B cell (primary cell): ENCODE data around the gene CNGA2. TPM values are rescaled to one million over a fixed set of nuclear protein-coding genes. Genes with fewer than 3 reads are reported as not detected.

ENCODE experiments used
- ATAC-seq: fragments of 200-7000 bp; cut with Tn5 transposase; one replicate; pipeline ENCODE4 v1.10.0; 2021; ENCODE audit warnings: low read depth, mild to moderate bottlenecking, moderate number of reproducible peaks, moderate library complexity
- CTCF ChIA-PET: fragments of 350-600 bp; sonication (Branson Sonifier 250); formaldehyde crosslinking; loops from one replicate; lab custom pipeline; 2021; ENCODE audit warnings: antibody characterized with exemption, inconsistent platforms; lab: Charles Lee
- POLR2A ChIA-PET: fragments of 350-600 bp; sonication (Branson Sonifier 250); formaldehyde crosslinking; loops from one replicate; lab custom pipeline; 2021; ENCODE audit warnings: antibody characterized with exemption; lab: Charles Lee
- DNase-seq: peaks from one replicate; pipeline ENCODE4 v3.0.0; 2013
- H2AFZ ChIP-seq: 2 replicates; pipeline ENCODE4 v1.6.1; 2012; ENCODE audit warnings: mild to moderate bottlenecking, low read depth, low read length; ENCODE audit not compliant: insufficient read depth, poor library complexity, severe bottlenecking
- H3K27ac ChIP-seq, 2 donors: 1 replicate in 1 of 2; 2 replicates in 1 of 2; pipeline ENCODE4 v1.5.1; 2012 to 2013; ENCODE audit warnings: low read length in 2 of 2, mild to moderate bottlenecking in 2 of 2, moderate library complexity in 1 of 2
- H3K27me3 ChIP-seq, 4 experiments: fragments of 200-600 bp in 1 of 4; sonication (generic) in 1 of 4; replicated peaks in 1 of 4; 1 replicate in 2 of 4; 2 replicates in 2 of 4; pipeline versions ENCODE4 v1.6.1 to v1.7.0; 2013 to 2016; ENCODE audit warnings: low read length in 3 of 4, mild to moderate bottlenecking in 2 of 4, mixed read lengths in 1 of 4, moderate library complexity in 1 of 4; ENCODE audit not compliant: insufficient read depth in 4 of 4, control insufficient read depth in 3 of 4; ENCODE audit errors: control extremely low read depth in 1 of 4
- H3K36me3 ChIP-seq, 2 experiments: replicated peaks in 1 of 2; 1 replicate in 1 of 2; 2 replicates in 1 of 2; pipeline versions ENCODE4 v1.6.1 to v1.7.1; 2013; ENCODE audit warnings: low read length in 1 of 2; ENCODE audit not compliant: insufficient read depth in 2 of 2, control insufficient read depth in 1 of 2; ENCODE audit errors: control extremely low read depth in 1 of 2, extremely low read depth in 1 of 2
- H3K4me1 ChIP-seq, 2 donors: fragments of 200-600 bp in 1 of 2; sonication (generic) in 1 of 2; 1 replicate in 1 of 2; 2 replicates in 1 of 2; pipeline versions ENCODE4 v1.5.1 to v1.6.1; 2013 to 2017; ENCODE audit warnings: low read length in 2 of 2; ENCODE audit not compliant: control insufficient read depth in 2 of 2, insufficient read depth in 2 of 2
- H3K4me2 ChIP-seq: replicated peaks from 2 replicates; pipeline ENCODE3; 2012; ENCODE audit warnings: mild to moderate bottlenecking, low read depth, low read length; ENCODE audit not compliant: poor library complexity, severe bottlenecking
- H3K4me3 ChIP-seq, 5 experiments: fragments of 200-600 bp in 1 of 5; sonication (generic) in 1 of 5; 1 replicate in 3 of 5; 2 replicates in 2 of 5; pipeline versions ENCODE4 v1.5.1 to v1.7.0; 2011 to 2016; ENCODE audit warnings: low read length in 4 of 5, mild to moderate bottlenecking in 4 of 5, low read depth in 2 of 5, control low read depth in 1 of 5, moderate library complexity in 1 of 5; ENCODE audit not compliant: insufficient read depth in 1 of 5; ENCODE audit errors: control extremely low read depth in 1 of 5, extremely low read depth in 1 of 5
- H3K79me2 ChIP-seq: fragments of 200-600 bp; sonication (generic); one replicate; pipeline ENCODE4 v1.6.0; 2016; ENCODE audit warnings: low read length; ENCODE audit not compliant: control insufficient read depth, insufficient read depth
- H3K9ac ChIP-seq: fragments of 200-600 bp; sonication (generic); 2 replicates; pipeline ENCODE4 v1.6.1; 2017; ENCODE audit warnings: mild to moderate bottlenecking, low read length, moderate library complexity
- H3K9me3 ChIP-seq, 3 donors: one replicate each; pipeline versions ENCODE4 v1.6.1 to v1.7.1; 2013; ENCODE audit warnings: low read length in 2 of 3; ENCODE audit not compliant: control insufficient read depth in 2 of 3, insufficient read depth in 1 of 3; ENCODE audit errors: control extremely low read depth in 1 of 3
- H4K20me1 ChIP-seq: 2 replicates; pipeline ENCODE4 v1.6.0; 2012; ENCODE audit warnings: mild to moderate bottlenecking, low read length; ENCODE audit not compliant: insufficient read depth, control insufficient read depth, poor library complexity, severe bottlenecking
- H3K27ac Mint-ChIP-seq: one replicate; pipeline ENCODE4 v1.8.0; 2021; ENCODE audit warnings: mixed read lengths
- H3K27me3 Mint-ChIP-seq: one replicate; pipeline ENCODE4 v1.8.0; 2021; ENCODE audit warnings: mixed read lengths
- H3K4me1 Mint-ChIP-seq: one replicate; pipeline ENCODE4 v1.8.0; 2021; ENCODE audit warnings: mixed read lengths
- H3K4me3 Mint-ChIP-seq: one replicate; pipeline ENCODE4 v1.8.0; 2021; ENCODE audit warnings: mixed read lengths
- H3K9me3 Mint-ChIP-seq: one replicate; pipeline ENCODE4 v1.8.0; 2022; ENCODE audit warnings: mixed read lengths; ENCODE audit not compliant: insufficient read depth
- CTCF ChIP-seq: fragments of 200-600 bp; IDR thresholded peaks from one replicate; pipeline ENCODE4 v1.8.0; 2022; ENCODE audit warnings: antibody characterized with exemption, mild to moderate bottlenecking
- EZH2 ChIP-seq: IDR thresholded peaks from 2 replicates; pipeline ENCODE4 v1.6.1; 2012; ENCODE audit warnings: borderline replicate concordance, low read depth, mild to moderate bottlenecking, moderate library complexity, low read length; ENCODE audit not compliant: insufficient read depth, poor library complexity, severe bottlenecking
- WGBS: methylation state at CpG from one replicate; pipeline ENCODE4 v1.1.5; 2013; ENCODE audit warnings: missing lambda C conversion rate; ENCODE audit not compliant: insufficient coverage; 5-methylcytosine and 5-hydroxymethylcytosine counted together
- intact Hi-C: fragments of 100-400 bp; cut with micrococcal nuclease; formaldehyde crosslinking; loops from one replicate; pipeline ENCODE4 v1.10.0; 2022
- polyA plus RNA-seq: library from polyadenylated mRNA; depleted of rRNA; stranded (reverse); fragments of >200 nt; gene quantifications from 2 replicates; pipeline ENCODE4 v1.2.3, GENCODE V29; 2012
- total RNA-seq, 2 donors: library from RNA; stranded (reverse); fragments of 120-200 nt in 1 of 2; gene quantifications; 1 replicate in 1 of 2; 2 replicates in 1 of 2; pipeline versions ENCODE4 v1.2.3 to v1.2.4, GENCODE V29; 2013 to 2022

The CNGA2 gene
- total and polyA plus RNA-seq, 2 donors (not counting 1 experiment from before 2014, with no cell fraction given): not detected

- no peaks in the 10 kb centered on the region for H3K27me3 Mint-ChIP-seq
- no CpG with 5 or more reads among the region's 3 CpGs for WGBS
- CTCF ChIA-PET: no interaction called here
- Histone ChIP-seq H3K27ac (no peak overlapping the region), H3K36me3 (no peaks in the 10 kb centered on the region), H3K4me1 (no peaks in the 10 kb centered on the region), H3K27me3 (no peaks in the 10 kb centered on the region), H3K9me3 (no peaks in the 10 kb centered on the region), H3K4me3 (no peak overlapping the region), H3K79me2 (no peaks in the 10 kb centered on the region), H4K20me1 (no peaks in the 10 kb centered on the region), H2AFZ (no peak overlapping the region), H3K9ac (no peak overlapping the region), H3K4me2 (no peak overlapping the region)
- POLR2A ChIA-PET: no interaction called here
- H3K9me3 Mint-ChIP-seq: no peaks in the 10 kb centered on the region
- ATAC-seq: no peak
- H3K4me1 Mint-ChIP-seq: no peaks in the 10 kb centered on the region
- intact Hi-C loops: no loop called here
- H3K4me3 Mint-ChIP-seq: no peak overlapping the region
- no peak overlapping the region for H3K27ac Mint-ChIP-seq
- no peak for DNase-seq
- no peak for TF ChIP-seq EZH2
- TF ChIP-seq CTCF: no peak
Measured at GRCh38 chrX:151793886-151794285, 59.3 kb downstream of the CNGA2 start.

Other genes with a start within 250 kb of the CNGA2 start
- not detected in 2 replicates for gene PASD1, start 171.1 kb upstream of the CNGA2 start, total RNA-seq
- gene PASD1, start 171.1 kb upstream of the CNGA2 start, polyA plus RNA-seq: not detected in 2 replicates
- not detected in 2 replicates for gene PRRG3, start 39.3 kb upstream of the CNGA2 start, total RNA-seq
- not detected in 2 replicates for gene PRRG3, start 39.3 kb upstream of the CNGA2 start, polyA plus RNA-seq
- not detected in 2 replicates for gene FATE1, start 18.7 kb upstream of the CNGA2 start, total RNA-seq
- not detected in 2 replicates for gene FATE1, start 18.7 kb upstream of the CNGA2 start, polyA plus RNA-seq
- not detected in 2 replicates for gene MAGEA4, start 178.1 kb downstream of the CNGA2 start, total RNA-seq
- gene MAGEA4, start 178.1 kb downstream of the CNGA2 start, polyA plus RNA-seq: not detected in 2 replicates
- not detected in 2 replicates for gene GABRE, start 239.9 kb downstream of the CNGA2 start, total RNA-seq
- gene GABRE, start 239.9 kb downstream of the CNGA2 start, polyA plus RNA-seq: not detected in 2 replicates